HG02938 (cell line): ENCODE data around the gene SLC22A1.
"Not testable (repeated sequence)": the region's sequence is repeated elsewhere in the genome, so short reads cannot be mapped to it uniquely, and the experiment has no call there.

Experiments used
- ATAC-seq: cut with Tn5 transposase; IDR thresholded peaks from one replicate; pipeline ENCODE4 v1.9.1; 2021; ENCODE audit warnings: mild to moderate bottlenecking, moderate library complexity; ENCODE audit not compliant: unreplicated experiment

Gene SLC22A1

DNA sequence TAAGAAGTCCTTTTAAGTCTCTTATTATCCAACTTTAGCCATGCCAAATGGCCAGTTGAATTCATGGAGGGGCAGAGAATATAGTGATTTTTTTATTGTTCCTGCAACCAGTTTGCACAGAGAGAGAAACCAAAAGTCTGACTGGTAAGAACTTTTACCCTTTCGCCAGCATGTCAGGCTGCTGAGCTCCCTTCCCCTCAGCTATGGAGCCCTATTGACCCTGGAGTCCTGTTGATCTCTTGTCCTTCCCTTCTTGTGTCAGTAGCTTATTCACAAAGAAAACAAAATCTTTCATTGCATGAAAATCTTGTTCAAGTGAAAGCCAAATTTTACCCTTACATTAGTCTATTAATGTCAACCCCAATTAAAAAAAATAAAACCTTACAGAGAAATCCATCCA is 1.5 kb upstream of the SLC22A1 start:
- ATAC-seq: no peak

DNA sequence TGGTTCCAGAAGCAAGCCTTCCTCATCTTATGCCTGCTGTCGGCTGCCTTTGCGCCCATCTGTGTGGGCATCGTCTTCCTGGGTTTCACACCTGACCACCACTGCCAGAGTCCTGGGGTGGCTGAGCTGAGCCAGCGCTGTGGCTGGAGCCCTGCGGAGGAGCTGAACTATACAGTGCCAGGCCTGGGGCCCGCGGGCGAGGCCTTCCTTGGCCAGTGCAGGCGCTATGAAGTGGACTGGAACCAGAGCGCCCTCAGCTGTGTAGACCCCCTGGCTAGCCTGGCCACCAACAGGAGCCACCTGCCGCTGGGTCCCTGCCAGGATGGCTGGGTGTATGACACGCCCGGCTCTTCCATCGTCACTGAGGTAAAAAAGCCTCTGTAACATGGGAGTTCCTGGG is 366 bp downstream of the SLC22A1 start:
- ATAC-seq: no peak

DNA sequence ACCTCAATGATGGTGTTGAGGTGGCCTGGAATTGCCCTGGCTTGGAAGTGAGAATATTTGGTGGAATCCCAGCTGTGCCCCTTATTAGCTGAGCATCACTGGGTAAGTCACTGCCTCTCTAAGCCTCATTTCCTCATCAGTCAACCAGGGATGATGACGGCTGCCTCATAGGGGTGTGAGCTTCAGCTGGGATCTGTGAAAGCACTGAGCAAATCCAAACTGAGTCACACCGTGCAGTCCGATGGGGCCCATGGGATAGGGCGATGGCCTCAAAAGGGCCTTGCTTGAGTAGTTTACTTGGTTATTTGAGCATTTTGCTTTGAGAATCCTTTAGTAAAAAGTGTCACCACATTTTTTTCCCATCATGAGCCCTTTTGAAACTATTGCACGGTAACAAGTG is 1.1 kb downstream of the SLC22A1 start:
- no peak for ATAC-seq

DNA sequence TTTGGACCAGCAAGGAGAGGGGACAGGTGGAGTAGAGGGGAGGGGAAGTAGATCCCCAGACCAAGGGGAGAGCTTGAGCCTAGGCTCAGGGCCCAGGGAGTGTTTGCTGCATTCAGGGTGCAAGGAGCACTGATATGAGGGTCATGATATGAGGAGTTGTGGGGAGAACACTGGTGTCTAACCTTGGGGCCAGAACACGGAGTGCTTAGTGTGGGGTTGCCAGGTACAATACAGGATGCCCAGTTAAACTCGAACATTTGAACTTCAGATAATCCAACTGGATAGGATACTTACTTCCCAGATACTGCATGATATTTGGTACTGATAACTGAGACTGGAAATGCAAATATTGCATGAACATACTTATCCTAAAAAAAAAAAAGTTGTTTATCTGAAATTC is 2.4 kb downstream of the SLC22A1 start:
- no peak for ATAC-seq

DNA sequence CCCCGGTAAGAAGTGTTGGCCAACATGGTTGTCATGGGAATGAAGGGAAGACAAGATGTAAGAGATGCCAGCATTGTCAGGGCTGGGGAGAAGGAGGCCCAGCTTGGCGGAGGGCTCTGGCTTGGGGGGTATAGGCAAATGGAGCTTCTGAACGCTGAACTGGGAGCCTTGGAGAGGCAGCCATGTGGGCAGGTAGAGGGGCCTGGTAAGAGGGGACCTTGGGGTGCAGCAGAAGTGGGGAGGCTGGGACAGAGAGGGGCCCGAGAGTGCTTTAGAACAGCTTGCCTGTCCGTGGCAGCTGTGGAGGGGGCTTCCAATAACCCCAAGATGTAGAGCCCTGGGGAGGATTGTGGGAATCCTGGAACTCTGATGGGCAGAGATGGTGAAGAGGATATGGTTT is 3.0 kb downstream of the SLC22A1 start:
- ATAC-seq: no peak

DNA sequence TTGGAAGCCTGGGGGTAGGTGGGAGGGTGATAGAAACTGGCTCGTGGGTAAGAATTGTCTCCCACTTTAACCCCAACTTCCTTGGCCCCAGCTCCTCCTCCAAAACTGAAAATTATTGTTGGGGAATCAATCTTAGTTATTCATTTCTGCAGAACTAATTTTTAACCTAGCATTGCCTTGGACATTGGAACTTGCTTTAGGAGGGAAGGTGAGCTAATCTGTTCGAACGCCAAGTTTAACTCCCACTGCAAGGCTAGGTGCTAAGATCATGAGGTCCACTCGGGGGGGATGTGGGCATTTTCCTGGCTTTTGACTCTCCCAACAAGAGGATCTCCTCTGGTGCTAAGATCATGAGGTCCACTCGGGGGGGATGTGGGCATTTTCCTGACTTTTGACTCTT is 3.5 kb downstream of the SLC22A1 start:
- not testable (repeated sequence) for ATAC-seq

DNA sequence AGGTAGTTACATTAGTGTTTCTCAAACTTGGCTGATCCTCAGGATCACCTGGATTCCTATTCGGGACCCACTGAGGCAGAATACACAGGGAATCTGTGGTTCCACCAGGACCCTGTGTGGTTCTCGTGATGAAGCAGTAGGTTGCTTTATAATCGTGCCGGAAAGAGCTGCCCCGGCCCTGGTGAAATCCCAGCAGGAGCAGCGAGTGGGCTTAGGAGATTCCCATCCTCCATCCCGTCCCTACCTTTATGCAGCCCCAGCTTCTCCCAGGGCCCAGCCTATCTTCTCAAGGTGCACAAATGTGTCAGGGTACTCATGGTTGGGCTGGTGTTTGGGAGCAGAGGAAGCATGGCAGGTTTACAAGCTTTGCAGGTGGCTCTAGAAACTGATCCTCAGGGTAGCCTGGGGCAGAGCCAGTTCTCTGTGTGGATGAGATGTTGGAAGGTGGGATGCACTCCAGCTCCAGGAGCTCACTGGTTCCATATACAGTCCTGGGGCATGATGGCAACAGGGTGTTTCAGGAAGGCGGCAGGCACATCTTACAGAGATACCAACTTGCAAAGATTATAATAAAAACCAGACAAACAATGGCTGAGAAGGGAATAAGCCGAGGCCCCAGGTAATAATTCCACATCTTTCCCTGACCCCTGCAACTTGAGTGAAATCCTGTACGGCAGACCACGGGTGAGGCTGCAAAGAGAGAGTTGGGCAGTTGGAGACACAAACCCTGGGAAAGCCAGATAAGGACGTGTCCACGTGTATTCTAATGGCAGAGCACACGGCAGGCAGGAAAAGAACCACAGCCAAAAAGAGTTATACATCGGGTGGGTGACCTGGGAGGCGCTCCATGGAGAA is 5.9 kb downstream of the SLC22A1 start:
- no peak for ATAC-seq

DNA sequence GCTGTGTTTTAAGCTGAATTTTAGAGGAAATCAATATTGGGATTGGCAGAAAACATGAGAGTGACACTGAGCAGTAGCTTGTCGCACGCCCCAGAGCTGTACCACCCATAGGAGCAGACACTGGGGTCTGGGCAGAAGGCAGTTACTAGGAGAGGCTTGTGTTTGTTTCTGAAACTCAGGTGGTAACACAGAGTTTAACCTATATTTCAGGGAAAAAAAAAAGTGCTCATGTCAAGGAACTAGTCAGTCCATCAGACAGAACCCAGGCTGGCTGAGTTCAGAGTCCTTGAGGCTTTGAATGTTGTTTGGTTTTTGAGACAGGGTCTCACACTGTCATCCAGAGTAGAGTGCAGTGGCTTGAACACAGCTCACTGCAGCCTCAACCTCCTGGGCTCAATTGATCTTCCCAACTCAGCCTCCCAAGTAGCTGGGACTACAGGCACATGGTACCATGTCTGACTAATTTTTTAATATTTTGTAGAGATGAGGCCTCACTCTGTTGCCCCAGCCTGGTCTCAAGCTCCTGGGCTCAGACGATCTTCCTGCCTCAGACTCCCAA is 6.6 kb downstream of the SLC22A1 start:
- no peak for ATAC-seq

DNA sequence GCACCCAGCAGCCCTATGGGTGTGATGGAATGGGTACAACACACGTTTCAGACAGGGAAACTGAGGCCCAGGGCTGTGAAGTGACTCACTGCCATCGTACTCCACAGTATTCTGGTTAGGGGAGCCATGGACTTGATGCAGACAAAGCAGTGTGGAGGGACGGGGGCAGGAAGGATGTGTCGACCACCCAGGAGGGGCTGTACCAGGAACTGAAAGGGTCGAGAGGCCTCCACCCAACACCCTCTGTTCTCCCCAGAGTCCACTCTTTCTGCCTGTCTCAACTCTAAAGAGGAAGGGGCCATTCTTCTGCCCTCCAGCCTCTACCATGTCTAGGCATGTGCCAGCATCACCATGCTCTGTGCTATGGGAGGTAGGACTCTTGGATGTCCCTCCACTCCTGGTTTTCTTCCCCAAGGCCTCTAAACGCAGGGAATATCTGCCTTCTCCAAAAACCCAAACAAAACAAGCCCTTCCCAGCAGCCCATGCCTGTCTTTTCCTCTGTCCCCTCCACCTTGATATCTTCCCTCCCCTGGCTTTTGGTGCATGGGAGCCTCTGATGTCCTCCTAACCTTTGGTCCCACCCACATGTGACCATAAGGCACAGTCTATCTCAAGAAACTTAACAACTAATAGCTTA is 7.4 kb downstream of the SLC22A1 start:
- ATAC-seq: no peak

DNA sequence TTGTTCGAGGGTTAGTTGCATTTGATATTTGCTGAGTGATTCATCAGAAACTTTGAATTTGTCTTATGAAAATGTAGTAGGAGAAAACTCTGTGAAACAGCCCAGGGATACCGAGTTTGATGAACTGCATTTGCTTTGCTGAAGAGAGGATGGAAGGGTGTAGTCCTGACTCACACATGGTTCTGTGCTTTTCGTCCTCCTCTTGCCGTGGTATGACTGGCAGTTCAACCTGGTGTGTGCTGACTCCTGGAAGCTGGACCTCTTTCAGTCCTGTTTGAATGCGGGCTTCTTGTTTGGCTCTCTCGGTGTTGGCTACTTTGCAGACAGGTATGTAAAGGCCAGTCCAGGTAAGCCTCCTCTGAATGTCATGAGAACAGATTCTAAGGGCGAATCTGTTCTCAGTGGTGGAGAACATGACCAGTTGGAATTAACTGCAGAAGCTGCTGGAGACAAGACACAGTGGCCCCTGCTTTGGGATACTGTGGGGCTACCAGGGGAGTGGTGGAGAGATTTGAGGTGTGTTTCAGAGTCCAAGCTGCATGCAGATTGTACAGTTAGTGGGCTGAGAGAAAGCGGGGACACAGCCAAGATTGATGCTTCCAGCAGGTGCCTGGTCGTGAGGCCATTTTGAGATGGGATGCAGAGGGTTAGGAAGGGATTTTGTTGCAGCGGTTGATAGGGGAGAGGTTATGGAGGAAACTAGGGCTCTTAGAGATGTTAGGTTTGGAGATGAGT is 8.4 kb downstream of the SLC22A1 start:
- ATAC-seq: no peak

DNA sequence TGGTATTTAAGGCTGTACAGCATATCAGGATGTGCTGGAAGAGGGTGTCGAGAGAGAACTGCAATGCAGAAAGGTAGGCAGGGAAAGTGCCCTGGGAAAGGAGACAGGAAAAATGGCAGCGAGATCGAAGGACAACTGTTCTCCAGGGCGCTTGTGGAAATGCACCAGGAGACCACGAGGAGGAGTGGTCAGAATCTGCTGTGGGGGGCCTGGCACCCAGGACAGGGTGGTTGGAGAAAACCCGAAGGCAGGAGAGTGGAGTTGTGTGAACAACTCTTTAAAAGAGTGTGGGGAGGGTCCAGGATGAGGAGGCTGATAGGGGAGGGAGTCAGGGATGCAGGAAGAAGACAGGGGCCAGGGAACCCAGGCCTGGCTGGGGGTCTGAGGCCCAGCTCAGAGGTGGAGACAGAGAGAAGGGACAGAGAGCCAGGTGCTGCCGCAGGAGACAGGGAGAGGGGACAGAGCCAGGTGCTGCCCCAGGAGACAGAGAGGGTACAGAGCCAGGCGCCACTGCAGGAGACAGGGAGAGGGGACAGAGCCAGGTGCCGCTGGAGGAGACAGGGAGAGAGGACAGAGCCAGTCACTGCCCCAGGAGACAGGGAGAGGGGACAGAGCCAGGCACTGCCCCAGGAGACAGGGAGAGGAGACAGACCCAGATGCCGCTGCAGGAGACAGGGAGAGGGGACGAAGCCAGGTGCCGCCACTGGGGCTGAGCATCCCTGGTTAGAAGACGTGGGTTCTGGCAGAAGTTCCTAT is 9.3 kb downstream of the SLC22A1 start:
- no peak for ATAC-seq

DNA sequence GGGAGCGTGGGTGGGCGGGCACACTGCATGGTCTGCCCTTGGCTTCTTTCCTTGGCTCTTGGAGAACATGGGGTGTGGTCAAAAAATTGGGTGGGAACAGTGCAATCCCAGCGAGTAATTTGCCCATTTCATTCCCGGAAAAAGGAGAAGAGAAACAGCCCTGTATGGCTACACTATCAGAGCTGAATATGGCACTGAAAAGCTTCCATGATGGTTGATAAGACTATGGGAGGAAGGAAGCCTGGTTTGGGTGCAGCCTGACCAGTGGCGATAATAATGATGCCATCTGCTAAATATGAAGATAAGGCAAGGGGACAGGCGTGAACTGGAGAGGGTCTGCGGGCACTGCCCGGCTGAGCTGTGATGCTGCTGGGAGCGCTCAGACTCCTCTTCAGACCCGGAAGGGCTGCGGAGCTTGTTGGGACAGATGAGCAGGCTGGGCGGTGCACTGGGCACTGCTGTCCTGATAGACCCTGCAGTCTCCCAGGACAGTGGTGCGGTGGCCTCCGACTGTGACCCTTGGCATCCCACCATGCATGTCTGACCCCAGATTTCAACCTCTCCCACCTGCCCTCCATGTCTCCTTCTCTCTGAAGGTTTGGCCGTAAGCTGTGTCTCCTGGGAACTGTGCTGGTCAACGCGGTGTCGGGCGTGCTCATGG is 10.2 kb downstream of the SLC22A1 start:
- ATAC-seq: no peak

DNA sequence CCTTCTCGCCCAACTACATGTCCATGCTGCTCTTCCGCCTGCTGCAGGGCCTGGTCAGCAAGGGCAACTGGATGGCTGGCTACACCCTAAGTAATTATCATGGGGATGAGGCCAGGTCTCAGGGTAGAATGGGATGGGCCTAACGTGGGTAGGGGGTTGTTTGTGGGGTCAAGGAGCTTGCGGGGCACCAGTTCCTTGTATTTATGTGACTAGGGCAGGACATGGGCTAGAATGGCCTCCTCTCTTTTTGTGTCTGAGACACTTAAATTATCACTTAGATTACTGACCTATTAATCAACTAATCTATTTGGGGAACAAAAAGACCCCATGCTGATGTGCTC is 10.7 kb downstream of the SLC22A1 start:
- ATAC-seq: no peak

DNA sequence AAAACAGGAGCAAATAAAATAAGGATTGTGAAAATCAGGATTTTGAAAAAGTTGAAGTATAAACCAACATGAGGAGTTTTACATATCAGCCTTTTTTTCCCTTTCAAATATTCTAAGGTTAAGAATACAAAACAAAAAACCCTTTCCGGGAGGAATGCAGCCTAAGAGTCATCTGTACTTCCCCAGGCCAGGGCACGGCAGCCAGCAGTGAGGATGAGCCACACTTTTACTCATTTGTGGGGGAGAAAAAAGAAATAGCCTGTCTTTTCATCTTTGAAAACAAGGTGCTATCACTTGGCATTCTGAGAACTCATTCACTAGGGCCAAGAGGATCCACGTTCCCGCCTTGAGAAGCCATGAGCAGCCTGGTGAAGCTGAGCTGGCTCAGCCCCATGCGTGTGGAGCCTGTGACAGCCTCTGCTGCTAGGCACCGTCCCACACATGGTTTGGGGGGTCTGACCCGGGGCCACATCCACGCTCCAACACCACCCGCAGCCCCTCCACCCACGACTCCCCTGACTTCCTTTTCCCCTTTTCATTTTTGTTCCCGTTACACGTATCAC is 11.2 kb downstream of the SLC22A1 start:
- no peak for ATAC-seq

DNA sequence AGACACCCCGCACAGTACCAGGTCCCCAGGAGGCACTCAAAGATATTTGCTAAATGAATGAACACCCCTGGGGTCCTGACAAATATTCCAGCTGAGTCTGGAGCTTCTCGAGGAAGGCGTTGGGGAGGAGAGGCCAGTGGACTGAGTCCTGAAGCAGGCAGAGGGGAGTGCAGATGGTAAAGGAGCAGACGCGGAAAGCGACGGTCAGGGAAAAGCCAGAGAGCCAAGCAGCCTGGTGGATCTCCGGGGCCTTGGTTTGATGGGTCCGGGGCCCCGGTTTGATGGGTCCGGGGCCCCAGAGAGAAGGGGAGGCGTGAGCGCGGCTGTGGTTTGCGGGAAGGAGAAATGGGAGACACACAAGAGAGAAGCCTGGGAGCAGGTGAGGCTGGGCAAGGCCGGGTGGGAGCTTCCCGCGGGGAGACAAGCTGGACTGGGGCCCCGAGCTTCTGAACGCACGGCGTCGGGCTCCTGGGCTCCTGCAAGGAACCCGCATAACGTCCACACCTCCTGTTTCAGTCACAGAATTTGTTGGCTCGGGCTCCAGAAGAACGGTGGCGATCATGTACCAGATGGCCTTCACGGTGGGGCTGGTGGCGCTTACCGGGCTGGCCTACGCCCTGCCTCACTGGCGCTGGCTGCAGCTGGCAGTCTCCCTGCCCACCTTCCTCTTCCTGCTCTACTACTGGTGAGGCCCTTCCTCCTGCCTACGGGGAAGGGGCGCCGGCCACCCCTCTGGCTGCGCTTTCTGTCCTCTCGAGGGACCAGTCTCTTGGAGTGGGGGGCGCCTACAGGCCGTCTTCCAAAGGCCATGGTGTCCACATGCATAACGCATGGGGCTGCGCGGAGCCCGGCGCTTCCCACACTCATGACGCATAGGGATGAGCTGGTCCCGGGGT is 12.1 kb downstream of the SLC22A1 start:
- ATAC-seq: no peak

DNA sequence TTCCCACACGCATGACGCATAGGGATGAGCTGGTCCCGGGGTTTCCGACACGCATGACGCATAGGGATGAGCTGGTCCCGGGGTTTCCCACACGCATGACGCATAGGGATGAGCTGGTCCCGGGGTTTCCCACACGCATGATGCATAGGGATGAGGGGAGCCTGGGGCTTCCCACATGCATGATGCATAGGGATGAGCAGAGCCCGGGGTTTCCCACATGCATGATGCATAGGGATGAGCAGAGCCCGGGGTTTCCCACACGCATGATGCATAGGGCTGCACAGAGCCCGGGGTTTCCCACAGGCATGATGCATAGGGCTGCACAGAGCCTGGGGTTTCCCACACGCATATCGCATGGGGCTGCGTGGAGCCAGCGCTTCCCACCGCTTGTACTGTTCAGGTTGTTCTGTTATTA is 12.7 kb downstream of the SLC22A1 start:
- not testable (repeated sequence) for ATAC-seq

DNA sequence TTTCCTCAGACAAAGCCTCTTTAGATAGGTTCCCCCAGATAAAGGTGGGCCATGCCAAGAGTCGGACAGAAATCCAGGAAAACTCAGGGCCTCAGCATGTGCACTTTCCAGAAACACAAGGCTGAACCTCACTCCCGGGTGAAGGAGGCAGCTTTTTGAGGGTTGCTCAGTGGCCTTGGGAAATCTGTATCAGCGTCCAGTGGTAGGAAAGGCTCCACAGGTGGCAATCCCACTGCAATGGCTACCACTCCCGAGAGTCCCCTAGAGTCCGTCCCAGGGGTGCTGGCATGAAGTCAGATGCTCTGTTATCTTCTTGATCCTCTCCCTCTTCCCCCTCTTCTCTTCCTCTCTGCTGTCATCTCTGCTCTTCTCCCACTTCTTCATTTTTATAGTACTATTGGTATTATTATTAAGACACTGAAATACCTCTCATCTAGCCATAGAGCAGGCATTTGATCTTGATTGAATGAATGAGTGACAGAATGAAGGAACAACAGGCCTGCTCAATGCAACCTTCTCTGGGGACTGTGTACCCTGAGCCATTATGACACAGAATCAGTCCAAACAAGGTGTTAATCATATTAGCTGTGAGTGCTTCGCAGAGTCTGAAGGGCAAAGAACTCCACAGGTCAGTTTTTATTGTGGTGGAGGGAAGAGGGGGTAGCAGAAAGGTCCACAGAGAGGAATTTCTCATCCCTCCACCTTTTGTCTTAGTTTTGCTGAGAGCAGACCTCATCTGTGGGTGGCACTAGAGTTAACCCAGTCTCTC is 13.3 kb downstream of the SLC22A1 start:
- no peak for ATAC-seq

DNA sequence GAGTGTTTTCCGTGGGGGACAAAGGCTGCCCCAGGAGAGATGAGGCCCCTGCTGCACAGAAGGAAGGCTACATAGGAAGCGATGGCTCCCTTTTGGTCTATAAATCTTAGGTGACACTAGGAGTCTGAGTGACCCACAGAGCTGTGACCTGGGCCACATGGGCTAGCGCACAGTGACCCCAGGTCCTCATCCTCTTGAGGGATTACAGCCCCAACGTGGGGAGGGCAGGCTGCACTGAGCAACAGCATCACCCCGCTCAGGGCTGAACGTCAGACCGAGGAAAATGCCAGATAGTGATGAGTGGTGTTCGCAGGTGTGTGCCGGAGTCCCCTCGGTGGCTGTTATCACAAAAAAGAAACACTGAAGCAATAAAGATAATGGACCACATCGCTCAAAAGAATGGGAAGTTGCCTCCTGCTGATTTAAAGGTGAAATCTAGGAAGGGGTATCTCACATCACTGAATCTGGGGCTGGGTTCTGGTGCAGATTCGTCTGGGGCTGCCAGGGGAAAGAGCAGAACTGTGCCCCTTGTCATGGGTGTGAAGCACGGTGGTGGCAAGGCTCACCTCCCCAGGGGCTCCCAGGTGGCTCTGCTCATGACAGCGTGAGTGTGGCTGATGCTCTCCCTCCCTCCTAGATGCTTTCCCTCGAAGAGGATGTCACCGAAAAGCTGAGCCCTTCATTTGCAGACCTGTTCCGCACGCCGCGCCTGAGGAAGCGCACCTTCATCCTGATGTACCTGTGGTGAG is 14.5 kb downstream of the SLC22A1 start:
- ATAC-seq: no peak
